B cell (primary cell): ENCODE data around the gene CD4. TPM values are rescaled to one million over a fixed set of nuclear protein-coding genes. Genes with fewer than 3 reads are reported as not detected.

Experiments used
- ATAC-seq: fragments of 200-7000 bp; cut with Tn5 transposase; one replicate; pipeline ENCODE4 v1.10.0; 2021; ENCODE audit warnings: low read depth, mild to moderate bottlenecking, moderate number of reproducible peaks, moderate library complexity
- CTCF ChIA-PET: fragments of 350-600 bp; sonication (Branson Sonifier 250); formaldehyde crosslinking; loops from one replicate; lab custom pipeline; 2021; ENCODE audit warnings: antibody characterized with exemption, inconsistent platforms; lab: Charles Lee
- POLR2A ChIA-PET: fragments of 350-600 bp; sonication (Branson Sonifier 250); formaldehyde crosslinking; loops from one replicate; lab custom pipeline; 2021; ENCODE audit warnings: antibody characterized with exemption; lab: Charles Lee
- DNase-seq: peaks from one replicate; pipeline ENCODE4 v3.0.0; 2013
- H2AFZ ChIP-seq: 2 replicates; pipeline ENCODE4 v1.6.1; 2012; ENCODE audit warnings: mild to moderate bottlenecking, low read depth, low read length; ENCODE audit not compliant: insufficient read depth, poor library complexity, severe bottlenecking
- H3K27ac ChIP-seq, 2 donors: 1 replicate in 1 of 2; 2 replicates in 1 of 2; pipeline ENCODE4 v1.5.1; 2012 to 2013; ENCODE audit warnings: low read length in 2 of 2, mild to moderate bottlenecking in 2 of 2, moderate library complexity in 1 of 2
- H3K27me3 ChIP-seq, 4 experiments: fragments of 200-600 bp in 1 of 4; sonication (generic) in 1 of 4; replicated peaks in 1 of 4; 1 replicate in 2 of 4; 2 replicates in 2 of 4; pipeline versions ENCODE4 v1.6.1 to v1.7.0; 2013 to 2016; ENCODE audit warnings: low read length in 3 of 4, mild to moderate bottlenecking in 2 of 4, mixed read lengths in 1 of 4, moderate library complexity in 1 of 4; ENCODE audit not compliant: insufficient read depth in 4 of 4, control insufficient read depth in 3 of 4; ENCODE audit errors: control extremely low read depth in 1 of 4
- H3K36me3 ChIP-seq, 2 experiments: replicated peaks in 1 of 2; 1 replicate in 1 of 2; 2 replicates in 1 of 2; pipeline versions ENCODE4 v1.6.1 to v1.7.1; 2013; ENCODE audit warnings: low read length in 1 of 2; ENCODE audit not compliant: insufficient read depth in 2 of 2, control insufficient read depth in 1 of 2; ENCODE audit errors: control extremely low read depth in 1 of 2, extremely low read depth in 1 of 2
- H3K4me1 ChIP-seq, 2 donors: fragments of 200-600 bp in 1 of 2; sonication (generic) in 1 of 2; 1 replicate in 1 of 2; 2 replicates in 1 of 2; pipeline versions ENCODE4 v1.5.1 to v1.6.1; 2013 to 2017; ENCODE audit warnings: low read length in 2 of 2; ENCODE audit not compliant: control insufficient read depth in 2 of 2, insufficient read depth in 2 of 2
- H3K4me2 ChIP-seq: replicated peaks from 2 replicates; pipeline ENCODE3; 2012; ENCODE audit warnings: mild to moderate bottlenecking, low read depth, low read length; ENCODE audit not compliant: poor library complexity, severe bottlenecking
- H3K4me3 ChIP-seq, 5 experiments: fragments of 200-600 bp in 1 of 5; sonication (generic) in 1 of 5; 1 replicate in 3 of 5; 2 replicates in 2 of 5; pipeline versions ENCODE4 v1.5.1 to v1.7.0; 2011 to 2016; ENCODE audit warnings: low read length in 4 of 5, mild to moderate bottlenecking in 4 of 5, low read depth in 2 of 5, control low read depth in 1 of 5, moderate library complexity in 1 of 5; ENCODE audit not compliant: insufficient read depth in 1 of 5; ENCODE audit errors: control extremely low read depth in 1 of 5, extremely low read depth in 1 of 5
- H3K79me2 ChIP-seq: fragments of 200-600 bp; sonication (generic); one replicate; pipeline ENCODE4 v1.6.0; 2016; ENCODE audit warnings: low read length; ENCODE audit not compliant: control insufficient read depth, insufficient read depth
- H3K9ac ChIP-seq: fragments of 200-600 bp; sonication (generic); 2 replicates; pipeline ENCODE4 v1.6.1; 2017; ENCODE audit warnings: mild to moderate bottlenecking, low read length, moderate library complexity
- H3K9me3 ChIP-seq, 3 donors: one replicate each; pipeline versions ENCODE4 v1.6.1 to v1.7.1; 2013; ENCODE audit warnings: low read length in 2 of 3; ENCODE audit not compliant: control insufficient read depth in 2 of 3, insufficient read depth in 1 of 3; ENCODE audit errors: control extremely low read depth in 1 of 3
- H4K20me1 ChIP-seq: 2 replicates; pipeline ENCODE4 v1.6.0; 2012; ENCODE audit warnings: mild to moderate bottlenecking, low read length; ENCODE audit not compliant: insufficient read depth, control insufficient read depth, poor library complexity, severe bottlenecking
- H3K27ac Mint-ChIP-seq: one replicate; pipeline ENCODE4 v1.8.0; 2021; ENCODE audit warnings: mixed read lengths
- H3K27me3 Mint-ChIP-seq: one replicate; pipeline ENCODE4 v1.8.0; 2021; ENCODE audit warnings: mixed read lengths
- H3K4me1 Mint-ChIP-seq: one replicate; pipeline ENCODE4 v1.8.0; 2021; ENCODE audit warnings: mixed read lengths
- H3K4me3 Mint-ChIP-seq: one replicate; pipeline ENCODE4 v1.8.0; 2021; ENCODE audit warnings: mixed read lengths
- H3K9me3 Mint-ChIP-seq: one replicate; pipeline ENCODE4 v1.8.0; 2022; ENCODE audit warnings: mixed read lengths; ENCODE audit not compliant: insufficient read depth
- EZH2 ChIP-seq: IDR thresholded peaks from 2 replicates; pipeline ENCODE4 v1.6.1; 2012; ENCODE audit warnings: borderline replicate concordance, low read depth, mild to moderate bottlenecking, moderate library complexity, low read length; ENCODE audit not compliant: insufficient read depth, poor library complexity, severe bottlenecking
- WGBS: methylation state at CpG from one replicate; pipeline ENCODE4 v1.1.5; 2013; ENCODE audit warnings: missing lambda C conversion rate; ENCODE audit not compliant: insufficient coverage; 5-methylcytosine and 5-hydroxymethylcytosine counted together
- intact Hi-C: fragments of 100-400 bp; cut with micrococcal nuclease; formaldehyde crosslinking; loops from one replicate; pipeline ENCODE4 v1.10.0; 2022
- polyA plus RNA-seq: library from polyadenylated mRNA; depleted of rRNA; stranded (reverse); fragments of >200 nt; gene quantifications from 2 replicates; pipeline ENCODE4 v1.2.3, GENCODE V29; 2012
- total RNA-seq, 2 donors: library from RNA; stranded (reverse); fragments of 120-200 nt in 1 of 2; gene quantifications; 1 replicate in 1 of 2; 2 replicates in 1 of 2; pipeline versions ENCODE4 v1.2.3 to v1.2.4, GENCODE V29; 2013 to 2022
- TF ChIP-seq, protein P1 (sequence below): fragments of 200-600 bp; IDR thresholded peaks from one replicate; pipeline ENCODE4 v1.8.0; 2022; ENCODE audit warnings: antibody characterized with exemption, mild to moderate bottlenecking

CD4 gene
- total and polyA plus RNA-seq, 2 donors (not counting 1 experiment from before 2014, with no cell fraction given), result 0.49 to 2.2 TPM

DNA sequence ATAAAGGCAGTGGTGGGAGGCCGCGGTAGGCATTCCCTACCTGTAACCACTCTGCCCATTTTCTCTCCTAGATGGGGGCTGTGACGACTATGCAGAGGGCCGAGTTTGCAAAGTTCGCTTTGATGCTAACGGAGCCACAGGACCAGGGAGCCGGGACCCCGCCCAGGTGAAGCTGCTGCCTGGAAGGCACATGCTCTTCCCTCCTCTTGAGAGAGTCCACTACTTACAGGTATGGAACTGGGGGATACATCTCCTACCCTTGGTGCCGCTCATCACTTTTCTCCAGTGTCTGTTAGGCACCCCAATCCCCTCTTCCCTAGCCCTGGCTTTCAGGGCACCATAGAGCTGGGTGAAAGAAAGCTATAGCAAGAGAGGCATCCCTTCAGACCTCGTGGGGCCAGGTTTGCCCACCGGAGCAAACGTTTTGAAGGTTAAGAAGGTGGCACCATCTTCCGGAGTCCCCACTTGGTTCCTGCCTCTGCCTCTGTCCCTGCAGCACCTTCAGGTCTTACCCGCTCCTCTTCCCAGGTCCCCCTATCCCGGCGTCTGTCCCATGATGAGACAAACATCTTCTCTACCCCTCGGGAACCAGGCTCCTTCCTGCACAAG is 36.9 kb downstream of the CD4 start:
- H3K27me3 Mint-ChIP-seq, result peaks cover 78% of the 10 kb centered on the region
- H3K9me3 ChIP-seq, result peaks cover 0 to 13% (median 0%) of the 10 kb centered on the region in 3 donors
- peaks cover 0 to 83% (median 37%) of the 10 kb centered on the region in 4 experiments for H3K27me3 ChIP-seq
- no peak overlapping the region for H3K27ac ChIP-seq
- no peak overlapping the region for H2AFZ ChIP-seq
- H3K4me3 Mint-ChIP-seq, result peak overlapping the region; percentile 23
- H3K9ac ChIP-seq, result no peak overlapping the region
- TF ChIP-seq, protein P1, sequence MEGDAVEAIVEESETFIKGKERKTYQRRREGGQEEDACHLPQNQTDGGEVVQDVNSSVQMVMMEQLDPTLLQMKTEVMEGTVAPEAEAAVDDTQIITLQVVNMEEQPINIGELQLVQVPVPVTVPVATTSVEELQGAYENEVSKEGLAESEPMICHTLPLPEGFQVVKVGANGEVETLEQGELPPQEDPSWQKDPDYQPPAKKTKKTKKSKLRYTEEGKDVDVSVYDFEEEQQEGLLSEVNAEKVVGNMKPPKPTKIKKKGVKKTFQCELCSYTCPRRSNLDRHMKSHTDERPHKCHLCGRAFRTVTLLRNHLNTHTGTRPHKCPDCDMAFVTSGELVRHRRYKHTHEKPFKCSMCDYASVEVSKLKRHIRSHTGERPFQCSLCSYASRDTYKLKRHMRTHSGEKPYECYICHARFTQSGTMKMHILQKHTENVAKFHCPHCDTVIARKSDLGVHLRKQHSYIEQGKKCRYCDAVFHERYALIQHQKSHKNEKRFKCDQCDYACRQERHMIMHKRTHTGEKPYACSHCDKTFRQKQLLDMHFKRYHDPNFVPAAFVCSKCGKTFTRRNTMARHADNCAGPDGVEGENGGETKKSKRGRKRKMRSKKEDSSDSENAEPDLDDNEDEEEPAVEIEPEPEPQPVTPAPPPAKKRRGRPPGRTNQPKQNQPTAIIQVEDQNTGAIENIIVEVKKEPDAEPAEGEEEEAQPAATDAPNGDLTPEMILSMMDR, result no peak
- TF ChIP-seq EZH2, result no peak
- no peak overlapping the region for H3K27ac Mint-ChIP-seq
- peaks cover 32 to 37% of the 10 kb centered on the region in 2 donors for H3K4me1 ChIP-seq
- ATAC-seq (no peak), DNase-seq (no peak)
- H3K36me3 ChIP-seq, result no peaks in the 10 kb centered on the region
- 86% methylated on average over 11 of the region's 17 CpGs for WGBS
- no peaks in the 10 kb centered on the region for H3K79me2 ChIP-seq
- ChIA-PET POLR2A (no interaction called here), CTCF (interaction anchor here (1.2 to 6.2 kb wide), 7 partner anchors 10 to 276 kb away, joined by 3 to 33 read pairs (median 5); partner anchors contain the start of genes CDCA3, MLF2 and USP5)
- H3K4me1 Mint-ChIP-seq, result peaks cover 27% of the 10 kb centered on the region
- no peak overlapping the region for H3K4me2 ChIP-seq
- no peak overlapping the region for H3K4me3 ChIP-seq
- H3K9me3 Mint-ChIP-seq, result no peaks in the 10 kb centered on the region
- H4K20me1 ChIP-seq, result peaks cover 11% of the 10 kb centered on the region
- intact Hi-C loops, result no loop called here

DNA sequence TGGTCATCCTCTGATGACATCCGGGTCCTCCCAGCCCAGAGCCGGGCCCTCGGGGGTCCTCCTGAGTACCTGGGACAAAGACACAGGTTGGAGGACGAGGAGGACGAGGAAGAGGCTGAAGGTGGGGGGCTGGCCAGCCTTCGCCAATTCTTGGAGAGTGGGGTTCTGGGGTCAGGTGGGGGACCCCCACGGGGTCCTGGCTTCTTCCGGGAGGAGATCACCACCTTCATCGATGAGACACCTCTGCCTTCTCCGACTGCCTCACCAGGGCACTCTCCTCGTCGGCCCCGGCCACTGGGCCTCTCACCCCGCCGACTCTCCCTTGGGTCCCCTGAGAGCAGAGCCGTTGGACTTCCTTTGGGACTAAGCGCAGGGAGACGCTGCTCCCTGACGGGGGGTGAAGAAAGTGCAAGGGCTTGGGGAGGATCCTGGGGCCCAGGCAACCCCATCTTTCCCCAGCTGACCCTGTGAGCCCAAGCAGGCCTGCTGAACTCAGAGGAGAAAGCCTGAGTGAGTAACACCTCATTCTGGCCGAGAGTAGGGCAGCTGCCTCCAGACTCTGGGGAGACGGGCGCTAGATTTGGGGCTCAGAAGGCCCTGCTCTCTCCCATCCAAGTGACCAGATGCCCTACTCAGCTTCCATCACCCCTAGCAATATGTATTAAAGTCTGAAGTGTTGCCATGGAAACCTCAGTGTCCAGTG is 37.6 kb downstream of the CD4 start:
- Histone ChIP-seq H4K20me1 (peaks cover 11% of the 10 kb centered on the region), H3K79me2 (no peaks in the 10 kb centered on the region), H3K4me3 (no peak overlapping the region), H3K9ac (no peak overlapping the region), H3K4me1 (peaks cover 28 to 33% of the 10 kb centered on the region in 2 donors), H3K9me3 (peaks cover 0 to 13% (median 0%) of the 10 kb centered on the region in 3 donors), H3K36me3 (no peaks in the 10 kb centered on the region), H3K27me3 (peaks cover 0 to 85% (median 35%) of the 10 kb centered on the region in 4 experiments), H2AFZ (no peak overlapping the region), H3K27ac (no peak overlapping the region), H3K4me2 (no peak overlapping the region)
- Mint-ChIP-seq H3K9me3 (no peaks in the 10 kb centered on the region), H3K27me3 (peaks cover 82% of the 10 kb centered on the region), H3K4me1 (peaks cover 24% of the 10 kb centered on the region), H3K27ac (no peak overlapping the region), H3K4me3 (peak overlapping the region; percentile 72)
- intact Hi-C loops, result no loop called here
- DNase-seq, result no peak
- no peak for TF ChIP-seq EZH2
- TF ChIP-seq, protein P1, result no peak
- POLR2A ChIA-PET, result no interaction called here
- CTCF ChIA-PET, result interaction anchor here (1.0 to 6.2 kb wide), 4 partner anchors 9 to 73 kb away, joined by 3 to 33 read pairs (median 17); partner anchors contain the start of genes CDCA3, MLF2 and USP5
- WGBS, result 89% methylated on average over 20 of the region's 22 CpGs
- no peak for ATAC-seq
